ENCODE data around the gene GAS2L1.

Gene GAS2L1

GRCh38 chr22:29268511-29269229, 37.8 kb upstream of the GAS2L1 start:
- Histone ChIP-seq H3K36me3 (ENCODE audit: insufficient read depth, low read length) (peaks cover 83% of the 10 kb centered on the region), H3K79me2 (ENCODE audit: insufficient read depth, low read length) (peaks cover 86% of the 10 kb centered on the region), H3K4me2 (ENCODE audit: insufficient read depth, low read length) (peak overlapping the region; percentile 74), H3K9ac (ENCODE audit: low read depth, low read length) (peak overlapping the region; percentile 97), H3K4me3 (ENCODE audit: low read depth in 1 of 2, low read length in 2 of 2) (peak overlapping the region; percentile 67 to 86), H3K27ac (ENCODE audit: low read length) (peak overlapping the region; percentile 100), H4K20me1 (ENCODE audit: insufficient read depth, low read length) (peaks cover 62% of the 10 kb centered on the region), H3K27me3 (ENCODE audit: insufficient read depth, low read length, poor library complexity) (no peaks in the 10 kb centered on the region), H2AFZ (ENCODE audit: low read depth, low read length) (peak overlapping the region; percentile 94), H3K4me1 (ENCODE audit: insufficient read depth, low read length) (peaks cover 61% of the 10 kb centered on the region), H3K9me3 (ENCODE audit: insufficient read depth, low read length, severe bottlenecking) (no peaks in the 10 kb centered on the region)
- TF ChIP-seq EZH2 (IDR thresholded peaks at IDR 0.05; ENCODE audit: borderline replicate concordance, low read depth, low read length, severe bottlenecking): no peak
- TF ChIP-seq, protein P1, sequence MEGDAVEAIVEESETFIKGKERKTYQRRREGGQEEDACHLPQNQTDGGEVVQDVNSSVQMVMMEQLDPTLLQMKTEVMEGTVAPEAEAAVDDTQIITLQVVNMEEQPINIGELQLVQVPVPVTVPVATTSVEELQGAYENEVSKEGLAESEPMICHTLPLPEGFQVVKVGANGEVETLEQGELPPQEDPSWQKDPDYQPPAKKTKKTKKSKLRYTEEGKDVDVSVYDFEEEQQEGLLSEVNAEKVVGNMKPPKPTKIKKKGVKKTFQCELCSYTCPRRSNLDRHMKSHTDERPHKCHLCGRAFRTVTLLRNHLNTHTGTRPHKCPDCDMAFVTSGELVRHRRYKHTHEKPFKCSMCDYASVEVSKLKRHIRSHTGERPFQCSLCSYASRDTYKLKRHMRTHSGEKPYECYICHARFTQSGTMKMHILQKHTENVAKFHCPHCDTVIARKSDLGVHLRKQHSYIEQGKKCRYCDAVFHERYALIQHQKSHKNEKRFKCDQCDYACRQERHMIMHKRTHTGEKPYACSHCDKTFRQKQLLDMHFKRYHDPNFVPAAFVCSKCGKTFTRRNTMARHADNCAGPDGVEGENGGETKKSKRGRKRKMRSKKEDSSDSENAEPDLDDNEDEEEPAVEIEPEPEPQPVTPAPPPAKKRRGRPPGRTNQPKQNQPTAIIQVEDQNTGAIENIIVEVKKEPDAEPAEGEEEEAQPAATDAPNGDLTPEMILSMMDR (IDR thresholded peaks at IDR 0.05; ENCODE audit: borderline replicate concordance, extremely low read depth, low read length, poor library complexity, severe bottlenecking): no peak
- ATAC-seq (ENCODE audit: insufficient read depth, low read depth) (peak; percentile 12), DNase-seq (no peak)

DNA sequence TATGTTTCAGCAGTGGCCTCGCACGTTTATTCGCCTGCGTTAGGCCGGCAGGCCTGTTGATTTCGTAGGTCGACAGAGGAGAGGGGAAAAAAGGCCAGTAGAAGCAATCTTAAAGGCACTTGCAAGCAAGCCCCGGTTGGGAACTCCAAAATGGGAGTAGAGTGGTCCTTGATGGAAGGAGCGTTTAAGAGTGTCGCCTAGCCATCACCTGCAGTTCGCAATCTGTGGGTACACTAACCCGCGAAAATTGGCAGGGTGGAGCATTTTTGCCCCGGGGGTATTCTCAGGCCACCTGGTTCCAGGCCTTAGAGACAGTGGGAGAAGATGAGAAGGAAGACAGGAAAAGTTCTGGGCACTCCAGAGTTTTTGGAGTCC, 37.2 kb upstream of the GAS2L1 start:
- Histone ChIP-seq H3K36me3 (ENCODE audit: insufficient read depth, low read length) (peaks cover 83% of the 10 kb centered on the region), H3K79me2 (ENCODE audit: insufficient read depth, low read length) (peaks cover 91% of the 10 kb centered on the region), H4K20me1 (ENCODE audit: insufficient read depth, low read length) (peaks cover 67% of the 10 kb centered on the region), H3K27me3 (ENCODE audit: insufficient read depth, low read length, poor library complexity) (no peaks in the 10 kb centered on the region), H3K4me3 (ENCODE audit: low read depth in 1 of 2, low read length in 2 of 2) (peak overlapping the region; percentile 67 to 86), H3K9ac (ENCODE audit: low read depth, low read length) (peak overlapping the region; percentile 97), H3K9me3 (ENCODE audit: insufficient read depth, low read length, severe bottlenecking) (no peaks in the 10 kb centered on the region), H3K4me1 (ENCODE audit: insufficient read depth, low read length) (peaks cover 61% of the 10 kb centered on the region), H3K27ac (ENCODE audit: low read length) (peak overlapping the region; percentile 100), H3K4me2 (ENCODE audit: insufficient read depth, low read length) (peak overlapping the region; percentile 74), H2AFZ (ENCODE audit: low read depth, low read length) (no peak overlapping the region)
- TF ChIP-seq, protein P1 (IDR thresholded peaks at IDR 0.05; ENCODE audit: borderline replicate concordance, extremely low read depth, low read length, poor library complexity, severe bottlenecking): no peak
- no peak for TF ChIP-seq EZH2 (IDR thresholded peaks at IDR 0.05; ENCODE audit: borderline replicate concordance, low read depth, low read length, severe bottlenecking)
- no peak for DNase-seq
- ATAC-seq (ENCODE audit: insufficient read depth, low read depth): no peak

GRCh38 chr22:29269731-29270474, 36.5 kb upstream of the GAS2L1 start:
- Histone ChIP-seq H2AFZ (ENCODE audit: low read depth, low read length) (no peak overlapping the region), H3K27ac (ENCODE audit: low read length) (peak overlapping the region; percentile 100), H3K79me2 (ENCODE audit: insufficient read depth, low read length) (peaks cover 98% of the 10 kb centered on the region), H3K9ac (ENCODE audit: low read depth, low read length) (peak overlapping the region; percentile 97), H3K27me3 (ENCODE audit: insufficient read depth, low read length, poor library complexity) (no peaks in the 10 kb centered on the region), H4K20me1 (ENCODE audit: insufficient read depth, low read length) (peaks cover 74% of the 10 kb centered on the region), H3K4me2 (ENCODE audit: insufficient read depth, low read length) (peak overlapping the region; percentile 74), H3K36me3 (ENCODE audit: insufficient read depth, low read length) (peaks cover 85% of the 10 kb centered on the region), H3K9me3 (ENCODE audit: insufficient read depth, low read length, severe bottlenecking) (no peaks in the 10 kb centered on the region), H3K4me3 (ENCODE audit: low read depth in 1 of 2, low read length in 2 of 2) (peak overlapping the region; percentile 67 to 86; a peak in 3 of 4 replicates), H3K4me1 (ENCODE audit: insufficient read depth, low read length) (peaks cover 61% of the 10 kb centered on the region)
- ATAC-seq (ENCODE audit: insufficient read depth, low read depth) (no peak), DNase-seq (no peak)
- TF ChIP-seq, protein P1 (IDR thresholded peaks at IDR 0.05; ENCODE audit: borderline replicate concordance, extremely low read depth, low read length, poor library complexity, severe bottlenecking): no peak
- TF ChIP-seq EZH2 (IDR thresholded peaks at IDR 0.05; ENCODE audit: borderline replicate concordance, low read depth, low read length, severe bottlenecking): no peak

All from DND-41 (cell line).